GM12892 (cell line): ENCODE results near the gene TNNC2.
"Not testable (repeated sequence)": the region's sequence is repeated elsewhere in the genome, so short reads cannot be mapped to it uniquely, and the experiment has no call there.

Experiments
- DNase-seq: peaks from one replicate; pipeline ENCODE4 v3.0.0; 2011; ENCODE audit not compliant: insufficient read length
- FAIRE-seq: peaks from 2 replicates; lab custom pipeline; 2011; peaks lifted over from hg19 to GRCh38; lab: Jason Lieb, UNC
- POLR2A ChIP-seq: IDR thresholded peaks from 2 replicates; pipeline ENCODE4 v1.6.1; 2011; ENCODE audit warnings: low read depth, low read length, control low read depth
- POLR2AphosphoS5 ChIP-seq: IDR thresholded peaks from 2 replicates; pipeline ENCODE4 v1.6.1; 2011; ENCODE audit warnings: low read depth, low read length, control low read depth
- TAF1 ChIP-seq: IDR thresholded peaks from 2 replicates; pipeline ENCODE4 v1.6.1; 2011; ENCODE audit warnings: low read depth, mild to moderate bottlenecking, control low read depth, low read length, borderline replicate concordance

Gene TNNC2

DNA sequence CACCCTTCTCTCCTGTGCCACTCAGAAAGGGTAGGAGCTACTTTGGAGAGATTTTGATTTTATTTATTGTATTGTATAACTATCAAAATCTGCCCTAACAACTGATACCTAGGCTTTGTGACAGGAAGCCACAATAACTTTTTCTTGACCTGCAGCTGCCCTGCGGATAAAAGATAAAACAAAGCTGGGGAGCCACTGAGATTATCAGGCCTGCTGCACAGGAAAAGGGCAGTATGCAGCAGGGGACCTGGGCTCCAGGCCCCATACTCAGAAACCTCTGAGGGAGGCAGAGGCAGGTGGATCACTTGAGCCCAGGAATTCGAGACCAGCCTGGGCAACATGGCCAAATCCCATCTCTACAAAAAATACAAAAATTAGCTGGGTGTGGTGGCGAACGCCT, 5.5 kb upstream of the TNNC2 start:
- FAIRE-seq (no peak), DNase-seq (no peak)
- TF ChIP-seq POLR2A: no peak
- no peak for TF ChIP-seq POLR2AphosphoS5
- TF ChIP-seq TAF1: no peak

DNA sequence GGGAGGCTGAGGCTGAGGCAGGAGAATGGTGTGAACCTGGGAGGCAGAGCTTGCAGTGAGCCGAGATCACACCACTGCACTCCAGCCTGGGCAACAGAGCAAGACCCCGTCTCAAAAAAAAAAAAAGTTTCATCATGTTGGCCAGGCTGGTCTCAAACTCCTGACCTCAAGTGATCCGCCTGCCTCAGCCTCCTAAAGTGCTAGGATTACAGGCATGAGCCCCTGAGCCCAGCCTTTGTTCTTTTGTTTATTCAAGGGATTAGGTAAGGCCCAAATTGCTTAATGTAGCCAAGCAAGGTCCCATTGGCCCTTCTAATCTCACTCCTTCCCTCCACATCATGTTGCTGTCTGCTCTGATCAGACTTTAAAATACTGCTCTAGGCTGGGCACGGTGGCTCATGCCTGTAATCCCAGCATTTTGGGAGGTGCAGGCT, 2.6 kb upstream of the TNNC2 start:
- not testable (repeated sequence) for FAIRE-seq, DNase-seq

DNA sequence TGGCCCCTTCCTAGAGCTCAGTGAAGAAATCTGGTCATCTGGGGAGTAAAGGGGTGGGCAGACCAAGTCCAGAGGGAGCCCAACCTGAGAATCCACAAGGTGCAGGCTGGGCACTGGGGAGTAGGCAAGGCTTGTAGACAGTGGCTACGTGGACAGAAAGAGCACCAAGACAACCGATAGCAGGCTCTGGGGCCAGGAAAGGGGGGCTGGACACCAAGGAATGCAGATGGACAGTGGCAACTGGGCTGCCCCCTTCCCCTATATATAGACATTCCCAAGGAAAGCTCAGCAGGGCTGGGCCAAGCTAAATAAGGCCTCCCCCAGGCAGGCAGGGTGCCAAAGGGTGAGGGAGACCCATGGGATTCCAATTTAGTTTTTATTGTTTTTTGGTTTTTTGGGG, 1.5 kb upstream of the TNNC2 start:
- TF ChIP-seq POLR2A (no peak), POLR2AphosphoS5 (no peak), TAF1 (no peak)
- DNase-seq: no peak
- FAIRE-seq: no peak

DNA sequence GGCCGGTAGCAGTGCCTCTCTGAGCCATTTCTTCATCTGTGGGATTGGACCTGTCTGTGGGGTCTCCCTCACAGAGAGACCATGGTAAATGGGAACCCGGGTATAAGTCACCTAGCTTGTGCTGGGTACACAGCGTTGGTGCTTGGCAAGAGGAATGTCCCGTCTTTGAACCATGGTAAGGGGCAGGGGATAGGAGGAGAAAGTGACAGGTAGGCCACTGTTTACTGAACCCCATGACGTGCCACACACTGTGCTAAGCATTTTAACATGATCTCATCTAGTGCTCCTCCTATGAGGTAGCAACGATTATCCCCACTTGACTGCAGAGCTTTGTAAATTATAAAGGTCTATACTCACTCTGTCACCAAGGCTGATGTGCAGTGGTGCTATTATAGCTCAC, 600 bp upstream of the TNNC2 start:
- no peak for TF ChIP-seq TAF1
- TF ChIP-seq POLR2AphosphoS5: no peak
- TF ChIP-seq POLR2A: no peak
- no peak for FAIRE-seq
- no peak for DNase-seq

DNA sequence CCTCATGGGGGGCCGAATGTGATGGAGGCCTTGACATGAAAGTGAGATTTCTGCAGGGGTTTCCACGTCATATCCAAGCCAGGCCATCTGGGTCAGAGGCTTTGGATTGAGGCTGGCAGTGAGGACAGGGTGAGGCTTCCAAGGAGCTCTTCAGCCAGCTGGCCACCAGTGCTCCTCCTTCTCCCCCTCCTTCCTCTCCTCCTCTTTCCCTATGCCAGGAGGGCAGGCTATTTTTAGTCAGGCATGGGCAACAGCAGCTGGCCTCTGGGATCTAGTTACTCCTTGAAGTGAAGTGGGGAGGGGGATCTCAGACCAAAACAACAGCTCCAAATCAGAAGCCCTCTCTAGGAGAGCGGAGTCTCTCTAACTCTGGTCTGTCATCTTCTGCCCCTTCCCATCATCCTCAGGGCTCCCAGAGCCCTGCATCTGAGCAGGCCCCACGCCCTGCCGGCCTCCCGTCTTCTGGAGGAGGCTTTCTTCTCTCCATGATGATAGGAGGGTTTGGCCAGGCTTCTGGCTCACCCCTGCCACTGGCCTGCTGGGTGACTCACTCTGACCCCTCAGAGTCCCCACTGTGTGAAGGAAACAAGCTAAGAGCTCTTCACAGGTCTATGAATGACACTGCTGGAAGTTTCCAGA, 612 bp downstream of the TNNC2 start:
- no peak for DNase-seq
- no peak for TF ChIP-seq TAF1
- TF ChIP-seq POLR2A: no peak
- no peak for TF ChIP-seq POLR2AphosphoS5
- no peak for FAIRE-seq

DNA sequence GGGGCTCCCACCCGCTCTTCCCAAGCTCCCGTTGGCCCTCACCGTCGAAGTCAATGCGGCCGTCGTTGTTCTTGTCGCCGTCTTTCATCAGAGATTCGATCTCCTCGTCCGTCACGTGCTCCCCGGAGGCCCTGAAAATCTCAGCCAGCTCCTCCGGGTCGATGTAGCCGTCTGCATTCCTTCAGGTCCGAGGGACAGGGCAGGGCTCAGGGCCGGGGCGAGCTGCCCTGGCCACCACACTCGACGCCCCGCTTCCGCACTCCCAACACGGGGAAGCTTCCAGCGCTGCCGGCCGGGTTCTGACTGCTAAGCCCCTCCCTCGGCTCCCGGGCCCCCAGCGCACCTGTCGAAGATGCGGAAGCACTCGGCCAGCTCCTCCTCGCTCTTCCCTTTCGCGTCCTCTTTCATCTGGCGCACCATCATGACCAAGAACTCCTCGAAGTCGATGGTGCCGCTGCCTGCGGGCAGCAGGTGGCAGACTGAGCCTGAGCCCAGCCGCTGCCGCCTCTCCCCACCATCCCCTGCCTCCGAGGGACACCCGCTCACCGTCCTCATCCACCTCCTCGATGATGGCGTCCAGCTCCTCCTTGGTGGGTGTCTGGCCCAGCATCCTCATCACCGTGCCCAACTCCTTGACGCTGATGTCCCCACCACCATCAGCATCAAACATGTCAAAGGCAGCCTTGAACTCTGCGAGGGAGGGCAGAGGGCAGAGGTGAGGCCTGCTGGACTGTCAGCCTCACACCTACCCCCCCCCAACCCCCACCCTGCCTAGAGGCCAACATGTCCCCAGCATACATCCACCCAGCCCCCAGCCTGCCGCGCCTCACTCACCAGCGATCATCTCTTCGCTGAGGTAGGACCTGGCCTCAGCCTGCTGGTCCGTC, 2.9 kb downstream of the TNNC2 start:
- TF ChIP-seq TAF1: no peak
- TF ChIP-seq POLR2A: no peak
- no peak for TF ChIP-seq POLR2AphosphoS5
- no peak for FAIRE-seq
- peak; percentile 42 for DNase-seq

DNA sequence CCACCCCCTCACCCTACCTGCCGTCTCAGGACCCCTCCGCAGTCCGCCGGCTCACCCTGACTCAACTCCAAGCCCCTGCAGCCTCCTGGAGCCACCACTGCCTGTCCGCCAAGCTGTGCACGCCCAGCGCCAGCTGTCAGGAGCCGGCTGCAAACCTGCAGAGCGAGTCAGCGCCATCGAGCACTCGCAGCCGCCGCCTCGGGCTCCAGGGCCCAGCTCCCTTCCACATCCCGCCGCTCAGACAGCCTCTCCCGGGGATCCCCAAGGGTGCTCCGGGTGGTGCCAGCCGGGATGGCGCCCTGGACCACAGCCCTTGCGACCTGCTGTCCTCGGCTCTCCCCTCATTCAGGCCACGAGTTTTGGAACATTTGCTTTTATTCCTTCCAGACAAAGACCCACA, 4.3 kb downstream of the TNNC2 start:
- DNase-seq: no peak

DNA sequence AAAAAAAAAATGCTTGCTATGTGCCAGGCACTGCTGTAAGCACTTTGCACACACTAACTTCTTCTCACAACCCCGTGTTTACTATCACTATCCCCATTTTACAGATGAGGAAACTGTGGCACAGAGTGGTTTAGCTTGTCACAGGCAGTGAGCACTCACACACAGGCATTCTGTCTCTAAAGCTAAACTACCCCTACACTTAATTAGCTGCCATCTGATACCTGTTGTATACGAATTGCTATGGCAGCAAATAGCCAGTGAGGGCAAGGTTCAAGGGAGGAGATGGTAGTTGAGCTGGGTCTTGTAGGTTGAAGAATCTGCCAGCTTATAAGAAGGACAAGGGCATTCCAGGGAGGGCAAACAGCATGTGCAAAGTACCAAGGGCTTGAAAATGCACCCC, 5.2 kb downstream of the TNNC2 start:
- DNase-seq: no peak
- FAIRE-seq: no peak
- TF ChIP-seq POLR2A (no peak), POLR2AphosphoS5 (no peak), TAF1 (no peak)

More for the DNA sequence above, 4.3 kb downstream of the TNNC2 start:
- FAIRE-seq: no peak
- TF ChIP-seq TAF1 (no peak), POLR2A (no peak), POLR2AphosphoS5 (no peak)

DNA sequence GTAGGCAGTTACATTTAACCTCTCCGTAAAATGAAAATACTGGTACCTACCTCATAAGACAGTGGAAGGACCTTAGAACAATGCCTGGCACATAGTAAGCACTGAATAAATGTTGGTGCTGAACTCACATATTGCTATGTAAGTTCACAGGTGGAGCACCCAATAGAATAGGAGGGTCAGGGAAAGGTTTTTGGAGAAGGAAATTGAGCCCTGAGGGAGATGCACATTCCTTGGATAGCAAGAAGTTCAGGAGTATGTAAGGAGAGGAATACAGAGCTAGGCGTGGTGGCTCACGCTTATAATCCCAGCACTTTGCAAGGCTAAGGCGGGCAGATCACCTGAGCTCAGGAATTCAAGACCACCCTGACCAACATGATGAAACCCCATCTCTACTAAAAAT, 7.6 kb downstream of the TNNC2 start:
- DNase-seq (no peak), FAIRE-seq (no peak)
- no peak for TF ChIP-seq POLR2A
- TF ChIP-seq TAF1: no peak
- no peak for TF ChIP-seq POLR2AphosphoS5

DNA sequence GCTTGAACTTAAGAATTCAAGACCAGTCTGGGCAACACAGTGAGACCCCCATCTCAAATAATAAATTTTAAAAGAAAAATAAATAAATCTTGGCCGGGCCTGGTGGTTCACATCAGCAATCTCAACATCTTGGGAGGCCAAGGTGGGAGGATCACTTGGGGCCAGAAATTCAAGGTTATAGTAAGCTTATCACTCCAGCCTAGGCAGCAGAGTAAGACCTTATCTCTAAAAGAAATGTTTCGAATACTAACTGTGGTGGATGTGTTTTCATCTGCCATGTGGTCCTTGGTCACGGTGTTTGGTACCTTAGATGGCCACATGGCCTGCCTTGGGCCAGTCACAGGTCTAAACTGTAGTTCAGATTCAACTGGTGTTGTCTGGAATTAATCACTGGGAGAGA, 8.9 kb downstream of the TNNC2 start:
- no peak for DNase-seq
- FAIRE-seq: no peak
- TF ChIP-seq POLR2A (no peak), POLR2AphosphoS5 (no peak), TAF1 (no peak)

DNA sequence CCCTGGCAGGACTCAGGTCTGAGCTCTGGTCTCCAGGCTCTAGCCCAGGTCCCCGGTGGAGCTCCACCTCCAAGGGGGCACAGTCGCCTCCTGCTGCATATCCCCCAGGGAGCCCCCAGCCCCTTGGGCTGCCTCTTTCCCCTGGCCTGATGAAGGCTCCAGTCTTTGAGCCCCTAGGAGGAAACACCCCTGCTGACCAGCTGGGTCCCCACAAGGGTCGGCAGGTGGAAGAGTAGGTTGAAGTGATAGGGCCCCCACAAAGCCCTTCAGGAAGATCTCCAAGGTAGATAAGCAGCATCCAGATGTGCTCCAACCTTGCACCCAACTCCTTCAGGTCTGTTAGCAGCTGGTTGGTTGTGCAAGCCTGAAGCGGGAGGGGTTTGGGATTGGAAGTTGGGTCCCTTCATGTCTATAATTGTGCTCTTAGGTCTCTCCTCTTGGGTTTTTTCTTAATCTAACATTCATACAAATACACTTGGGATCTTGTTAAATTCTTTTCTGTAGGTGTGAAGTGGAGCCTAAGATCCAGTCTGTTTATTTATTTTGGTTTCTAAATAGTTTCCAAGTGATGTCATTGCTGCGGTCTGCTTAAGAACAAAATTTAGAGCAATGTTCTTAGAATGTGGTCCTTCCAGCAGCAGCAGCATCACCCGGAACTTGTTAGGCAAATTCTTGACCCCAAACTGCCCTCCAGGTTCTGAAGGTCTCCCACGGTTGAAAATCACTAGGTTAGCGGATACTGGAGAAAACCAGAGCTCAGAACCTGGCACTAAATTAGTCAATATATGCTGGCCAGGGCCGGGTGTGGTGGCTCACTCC, 9.5 kb downstream of the TNNC2 start:
- DNase-seq: no peak
- no peak for FAIRE-seq
- TF ChIP-seq POLR2A (peak; percentile 45; the same call in 1 of the 2 replicates), TAF1 (no peak)

DNA sequence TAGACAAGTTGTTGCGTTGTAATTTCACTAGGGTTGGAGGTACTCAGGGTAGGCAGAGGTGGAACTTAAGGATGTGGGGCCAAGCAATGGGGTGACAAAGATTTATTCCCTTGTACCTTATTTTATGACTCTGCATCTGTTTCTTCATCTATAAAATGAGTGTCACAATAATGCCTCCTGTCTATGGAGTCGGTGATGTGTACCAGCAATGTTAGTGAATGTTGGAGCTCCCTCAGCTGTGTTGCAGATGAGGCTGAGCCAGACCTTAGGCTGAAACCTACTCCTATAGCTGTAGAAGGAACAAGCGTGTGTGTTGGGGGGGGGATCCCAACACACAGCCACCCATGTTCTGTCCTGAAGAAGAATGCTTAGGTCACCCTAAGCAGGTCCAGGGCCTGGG, 10.2 kb downstream of the TNNC2 start:
- FAIRE-seq (no peak), DNase-seq (no peak)
- TF ChIP-seq TAF1: no peak
- TF ChIP-seq POLR2AphosphoS5: no peak
- no peak for TF ChIP-seq POLR2A
